ENCODE data around the gene RIPPLY1. TPM values are rescaled to one million over a fixed set of nuclear protein-coding genes. Genes with fewer than 3 reads are reported as not detected.

RIPPLY1 gene
- total RNA-seq, 1 experiment from 2014 or later, result 0.27 TPM

DNA sequence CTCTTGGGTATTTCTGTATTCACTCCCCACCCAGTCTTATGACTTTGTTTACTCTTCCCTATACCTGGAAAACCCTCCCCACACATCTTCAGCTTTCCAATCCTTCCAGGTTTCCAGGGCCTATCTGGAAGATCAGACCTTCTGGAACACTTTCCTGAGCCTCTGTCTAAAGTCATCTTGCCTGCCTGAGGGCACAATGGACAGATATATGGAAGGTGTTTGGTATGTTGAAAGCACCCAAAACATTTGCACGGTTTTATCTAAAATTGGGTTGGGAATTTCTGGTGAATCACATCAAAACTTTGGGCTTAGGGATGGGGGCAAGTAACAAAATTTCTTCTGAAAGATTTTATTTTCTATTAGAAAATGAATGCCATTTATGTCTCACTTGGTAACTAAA, 33.1 kb upstream of the RIPPLY1 start:
- Histone ChIP-seq H3K4me2 (ENCODE audit: low read length) (no peak overlapping the region), H3K9ac (ENCODE audit: low read length) (no peak overlapping the region), H3K27ac (ENCODE audit: low read depth, low read length) (no peak overlapping the region), H3K27me3 (ENCODE audit: insufficient read depth, low read length) (no peaks in the 10 kb centered on the region), H3K79me2 (ENCODE audit: insufficient read depth, low read length) (no peaks in the 10 kb centered on the region), H3K9me2 (ENCODE audit: insufficient read depth) (no peaks in the 10 kb centered on the region), H3K4me1 (ENCODE audit: control insufficient read depth in 1 of 2, insufficient read depth in 2 of 2, low read length in 2 of 2) (peaks cover 24 to 28% of the 10 kb centered on the region in 2 experiments), H4K20me1 (ENCODE audit: insufficient read depth) (no peaks in the 10 kb centered on the region), H2AFZ (ENCODE audit: low read depth, low read length, poor library complexity, severe bottlenecking) (no peak overlapping the region), H3K9me3 (ENCODE audit: control insufficient read depth in 1 of 2, insufficient read depth in 1 of 2, low read depth in 1 of 2, low read length in 2 of 2) (no peaks in the 10 kb centered on the region), H3K4me3 (replicated peaks in 1 of 2; ENCODE audit: low read depth in 1 of 2, low read length in 2 of 2) (no peak overlapping the region), H3K36me3 (ENCODE audit: control insufficient read depth in 1 of 2, insufficient read depth in 2 of 2, low read length in 2 of 2) (peaks cover 0 to 4% of the 10 kb centered on the region in 2 experiments; a peak in 1 of 4 replicates)
- BruUV-seq (replicated peaks), result no TSS peak
- RAD21 ChIA-PET (ENCODE audit: low non-redundant PET in 1 of 2, low total read pairs in 2 of 2, uncharacterized antibody in 2 of 2, unreplicated experiment in 2 of 2), result no interaction called here
- TF ChIP-seq CEBPB (IDR thresholded peaks at IDR 0.05; ENCODE audit: low read depth), result no peak
- TF ChIP-seq TCF7L2 (IDR thresholded peaks at IDR 0.05; ENCODE audit: borderline replicate concordance, extremely low read depth, insufficient read depth, insufficient read length), result no peak
- TF ChIP-seq, protein P1, sequence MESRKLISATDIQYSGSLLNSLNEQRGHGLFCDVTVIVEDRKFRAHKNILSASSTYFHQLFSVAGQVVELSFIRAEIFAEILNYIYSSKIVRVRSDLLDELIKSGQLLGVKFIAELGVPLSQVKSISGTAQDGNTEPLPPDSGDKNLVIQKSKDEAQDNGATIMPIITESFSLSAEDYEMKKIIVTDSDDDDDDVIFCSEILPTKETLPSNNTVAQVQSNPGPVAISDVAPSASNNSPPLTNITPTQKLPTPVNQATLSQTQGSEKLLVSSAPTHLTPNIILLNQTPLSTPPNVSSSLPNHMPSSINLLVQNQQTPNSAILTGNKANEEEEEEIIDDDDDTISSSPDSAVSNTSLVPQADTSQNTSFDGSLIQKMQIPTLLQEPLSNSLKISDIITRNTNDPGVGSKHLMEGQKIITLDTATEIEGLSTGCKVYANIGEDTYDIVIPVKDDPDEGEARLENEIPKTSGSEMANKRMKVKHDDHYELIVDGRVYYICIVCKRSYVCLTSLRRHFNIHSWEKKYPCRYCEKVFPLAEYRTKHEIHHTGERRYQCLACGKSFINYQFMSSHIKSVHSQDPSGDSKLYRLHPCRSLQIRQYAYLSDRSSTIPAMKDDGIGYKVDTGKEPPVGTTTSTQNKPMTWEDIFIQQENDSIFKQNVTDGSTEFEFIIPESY (IDR thresholded peaks at IDR 0.05; ENCODE audit: extremely low read depth, insufficient replicate concordance, low read length), result no peak
- TF ChIP-seq, protein P2, sequence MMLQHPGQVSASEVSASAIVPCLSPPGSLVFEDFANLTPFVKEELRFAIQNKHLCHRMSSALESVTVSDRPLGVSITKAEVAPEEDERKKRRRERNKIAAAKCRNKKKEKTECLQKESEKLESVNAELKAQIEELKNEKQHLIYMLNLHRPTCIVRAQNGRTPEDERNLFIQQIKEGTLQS (IDR thresholded peaks at IDR 0.05), result no peak
- TF ChIP-seq, protein P3, sequence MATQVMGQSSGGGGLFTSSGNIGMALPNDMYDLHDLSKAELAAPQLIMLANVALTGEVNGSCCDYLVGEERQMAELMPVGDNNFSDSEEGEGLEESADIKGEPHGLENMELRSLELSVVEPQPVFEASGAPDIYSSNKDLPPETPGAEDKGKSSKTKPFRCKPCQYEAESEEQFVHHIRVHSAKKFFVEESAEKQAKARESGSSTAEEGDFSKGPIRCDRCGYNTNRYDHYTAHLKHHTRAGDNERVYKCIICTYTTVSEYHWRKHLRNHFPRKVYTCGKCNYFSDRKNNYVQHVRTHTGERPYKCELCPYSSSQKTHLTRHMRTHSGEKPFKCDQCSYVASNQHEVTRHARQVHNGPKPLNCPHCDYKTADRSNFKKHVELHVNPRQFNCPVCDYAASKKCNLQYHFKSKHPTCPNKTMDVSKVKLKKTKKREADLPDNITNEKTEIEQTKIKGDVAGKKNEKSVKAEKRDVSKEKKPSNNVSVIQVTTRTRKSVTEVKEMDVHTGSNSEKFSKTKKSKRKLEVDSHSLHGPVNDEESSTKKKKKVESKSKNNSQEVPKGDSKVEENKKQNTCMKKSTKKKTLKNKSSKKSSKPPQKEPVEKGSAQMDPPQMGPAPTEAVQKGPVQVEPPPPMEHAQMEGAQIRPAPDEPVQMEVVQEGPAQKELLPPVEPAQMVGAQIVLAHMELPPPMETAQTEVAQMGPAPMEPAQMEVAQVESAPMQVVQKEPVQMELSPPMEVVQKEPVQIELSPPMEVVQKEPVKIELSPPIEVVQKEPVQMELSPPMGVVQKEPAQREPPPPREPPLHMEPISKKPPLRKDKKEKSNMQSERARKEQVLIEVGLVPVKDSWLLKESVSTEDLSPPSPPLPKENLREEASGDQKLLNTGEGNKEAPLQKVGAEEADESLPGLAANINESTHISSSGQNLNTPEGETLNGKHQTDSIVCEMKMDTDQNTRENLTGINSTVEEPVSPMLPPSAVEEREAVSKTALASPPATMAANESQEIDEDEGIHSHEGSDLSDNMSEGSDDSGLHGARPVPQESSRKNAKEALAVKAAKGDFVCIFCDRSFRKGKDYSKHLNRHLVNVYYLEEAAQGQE (IDR thresholded peaks at IDR 0.05; ENCODE audit: low read depth), result no peak
- no peak for TF ChIP-seq SRF (IDR thresholded peaks at IDR 0.05; ENCODE audit: low read depth)
- TF ChIP-seq RAD21 (IDR thresholded peaks at IDR 0.05; ENCODE audit: low read depth), result no peak
- no peak for TF ChIP-seq EZH2phosphoT487 (IDR thresholded peaks at IDR 0.05; ENCODE audit: borderline replicate concordance)
- TF ChIP-seq, protein P4, sequence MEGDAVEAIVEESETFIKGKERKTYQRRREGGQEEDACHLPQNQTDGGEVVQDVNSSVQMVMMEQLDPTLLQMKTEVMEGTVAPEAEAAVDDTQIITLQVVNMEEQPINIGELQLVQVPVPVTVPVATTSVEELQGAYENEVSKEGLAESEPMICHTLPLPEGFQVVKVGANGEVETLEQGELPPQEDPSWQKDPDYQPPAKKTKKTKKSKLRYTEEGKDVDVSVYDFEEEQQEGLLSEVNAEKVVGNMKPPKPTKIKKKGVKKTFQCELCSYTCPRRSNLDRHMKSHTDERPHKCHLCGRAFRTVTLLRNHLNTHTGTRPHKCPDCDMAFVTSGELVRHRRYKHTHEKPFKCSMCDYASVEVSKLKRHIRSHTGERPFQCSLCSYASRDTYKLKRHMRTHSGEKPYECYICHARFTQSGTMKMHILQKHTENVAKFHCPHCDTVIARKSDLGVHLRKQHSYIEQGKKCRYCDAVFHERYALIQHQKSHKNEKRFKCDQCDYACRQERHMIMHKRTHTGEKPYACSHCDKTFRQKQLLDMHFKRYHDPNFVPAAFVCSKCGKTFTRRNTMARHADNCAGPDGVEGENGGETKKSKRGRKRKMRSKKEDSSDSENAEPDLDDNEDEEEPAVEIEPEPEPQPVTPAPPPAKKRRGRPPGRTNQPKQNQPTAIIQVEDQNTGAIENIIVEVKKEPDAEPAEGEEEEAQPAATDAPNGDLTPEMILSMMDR (IDR thresholded peaks at IDR 0.05 in 2 of 3, conservative IDR thresholded peaks at IDR 0.05 in 1 of 3; ENCODE audit: borderline replicate concordance in 1 of 3, insufficient read depth in 1 of 3, low read depth in 2 of 3, low read length in 2 of 3), result no peak
- no peak for TF ChIP-seq JUND (IDR thresholded peaks at IDR 0.05)
- TF ChIP-seq EZH2 (IDR thresholded peaks at IDR 0.05), result no peak
- no peak for TF ChIP-seq YY1 (IDR thresholded peaks at IDR 0.05; ENCODE audit: extremely low read depth, insufficient replicate concordance, low read depth, low read length)
- no peak for TF ChIP-seq SIN3A (IDR thresholded peaks at IDR 0.05; ENCODE audit: low read depth)
- TF ChIP-seq FOSL1 (IDR thresholded peaks at IDR 0.05; ENCODE audit: low read depth), result no peak
- ATAC-seq (no peak), DNase-seq (ENCODE audit: low read depth, low spot score) (no peak)
- intact Hi-C loops (cut with micrococcal nuclease), result no loop called here
- CTCF ChIA-PET, result no interaction called here
- POLR2A ChIA-PET, result no interaction called here

Measured in HCT116 (cell line).